B cell (primary cell): ENCODE measurements around the gene PSKH1. TPM values are rescaled to one million over a fixed set of nuclear protein-coding genes. Genes with fewer than 3 reads are reported as not detected.

Experiments
- ATAC-seq: fragments of 200-7000 bp; cut with Tn5 transposase; one replicate; pipeline ENCODE4 v1.10.0; 2021; ENCODE audit warnings: low read depth, mild to moderate bottlenecking, moderate number of reproducible peaks, moderate library complexity
- CTCF ChIA-PET: fragments of 350-600 bp; sonication (Branson Sonifier 250); formaldehyde crosslinking; loops from one replicate; lab custom pipeline; 2021; ENCODE audit warnings: antibody characterized with exemption, inconsistent platforms; lab: Charles Lee
- POLR2A ChIA-PET: fragments of 350-600 bp; sonication (Branson Sonifier 250); formaldehyde crosslinking; loops from one replicate; lab custom pipeline; 2021; ENCODE audit warnings: antibody characterized with exemption; lab: Charles Lee
- DNase-seq: peaks from one replicate; pipeline ENCODE4 v3.0.0; 2013
- H2AFZ ChIP-seq: 2 replicates; pipeline ENCODE4 v1.6.1; 2012; ENCODE audit warnings: mild to moderate bottlenecking, low read depth, low read length; ENCODE audit not compliant: insufficient read depth, poor library complexity, severe bottlenecking
- H3K27ac ChIP-seq, 2 donors: 1 replicate in 1 of 2; 2 replicates in 1 of 2; pipeline ENCODE4 v1.5.1; 2012 to 2013; ENCODE audit warnings: low read length in 2 of 2, mild to moderate bottlenecking in 2 of 2, moderate library complexity in 1 of 2
- H3K27me3 ChIP-seq, 4 experiments: fragments of 200-600 bp in 1 of 4; sonication (generic) in 1 of 4; replicated peaks in 1 of 4; 1 replicate in 2 of 4; 2 replicates in 2 of 4; pipeline versions ENCODE4 v1.6.1 to v1.7.0; 2013 to 2016; ENCODE audit warnings: low read length in 3 of 4, mild to moderate bottlenecking in 2 of 4, mixed read lengths in 1 of 4, moderate library complexity in 1 of 4; ENCODE audit not compliant: insufficient read depth in 4 of 4, control insufficient read depth in 3 of 4; ENCODE audit errors: control extremely low read depth in 1 of 4
- H3K36me3 ChIP-seq, 2 experiments: replicated peaks in 1 of 2; 1 replicate in 1 of 2; 2 replicates in 1 of 2; pipeline versions ENCODE4 v1.6.1 to v1.7.1; 2013; ENCODE audit warnings: low read length in 1 of 2; ENCODE audit not compliant: insufficient read depth in 2 of 2, control insufficient read depth in 1 of 2; ENCODE audit errors: control extremely low read depth in 1 of 2, extremely low read depth in 1 of 2
- H3K4me1 ChIP-seq, 2 donors: fragments of 200-600 bp in 1 of 2; sonication (generic) in 1 of 2; 1 replicate in 1 of 2; 2 replicates in 1 of 2; pipeline versions ENCODE4 v1.5.1 to v1.6.1; 2013 to 2017; ENCODE audit warnings: low read length in 2 of 2; ENCODE audit not compliant: control insufficient read depth in 2 of 2, insufficient read depth in 2 of 2
- H3K4me2 ChIP-seq: replicated peaks from 2 replicates; pipeline ENCODE3; 2012; ENCODE audit warnings: mild to moderate bottlenecking, low read depth, low read length; ENCODE audit not compliant: poor library complexity, severe bottlenecking
- H3K4me3 ChIP-seq, 5 experiments: fragments of 200-600 bp in 1 of 5; sonication (generic) in 1 of 5; 1 replicate in 3 of 5; 2 replicates in 2 of 5; pipeline versions ENCODE4 v1.5.1 to v1.7.0; 2011 to 2016; ENCODE audit warnings: low read length in 4 of 5, mild to moderate bottlenecking in 4 of 5, low read depth in 2 of 5, control low read depth in 1 of 5, moderate library complexity in 1 of 5; ENCODE audit not compliant: insufficient read depth in 1 of 5; ENCODE audit errors: control extremely low read depth in 1 of 5, extremely low read depth in 1 of 5
- H3K79me2 ChIP-seq: fragments of 200-600 bp; sonication (generic); one replicate; pipeline ENCODE4 v1.6.0; 2016; ENCODE audit warnings: low read length; ENCODE audit not compliant: control insufficient read depth, insufficient read depth
- H3K9ac ChIP-seq: fragments of 200-600 bp; sonication (generic); 2 replicates; pipeline ENCODE4 v1.6.1; 2017; ENCODE audit warnings: mild to moderate bottlenecking, low read length, moderate library complexity
- H3K9me3 ChIP-seq, 3 donors: one replicate each; pipeline versions ENCODE4 v1.6.1 to v1.7.1; 2013; ENCODE audit warnings: low read length in 2 of 3; ENCODE audit not compliant: control insufficient read depth in 2 of 3, insufficient read depth in 1 of 3; ENCODE audit errors: control extremely low read depth in 1 of 3
- H4K20me1 ChIP-seq: 2 replicates; pipeline ENCODE4 v1.6.0; 2012; ENCODE audit warnings: mild to moderate bottlenecking, low read length; ENCODE audit not compliant: insufficient read depth, control insufficient read depth, poor library complexity, severe bottlenecking
- H3K27ac Mint-ChIP-seq: one replicate; pipeline ENCODE4 v1.8.0; 2021; ENCODE audit warnings: mixed read lengths
- H3K27me3 Mint-ChIP-seq: one replicate; pipeline ENCODE4 v1.8.0; 2021; ENCODE audit warnings: mixed read lengths
- H3K4me1 Mint-ChIP-seq: one replicate; pipeline ENCODE4 v1.8.0; 2021; ENCODE audit warnings: mixed read lengths
- H3K4me3 Mint-ChIP-seq: one replicate; pipeline ENCODE4 v1.8.0; 2021; ENCODE audit warnings: mixed read lengths
- H3K9me3 Mint-ChIP-seq: one replicate; pipeline ENCODE4 v1.8.0; 2022; ENCODE audit warnings: mixed read lengths; ENCODE audit not compliant: insufficient read depth
- CTCF ChIP-seq: fragments of 200-600 bp; IDR thresholded peaks from one replicate; pipeline ENCODE4 v1.8.0; 2022; ENCODE audit warnings: antibody characterized with exemption, mild to moderate bottlenecking
- EZH2 ChIP-seq: IDR thresholded peaks from 2 replicates; pipeline ENCODE4 v1.6.1; 2012; ENCODE audit warnings: borderline replicate concordance, low read depth, mild to moderate bottlenecking, moderate library complexity, low read length; ENCODE audit not compliant: insufficient read depth, poor library complexity, severe bottlenecking
- WGBS: methylation state at CpG from one replicate; pipeline ENCODE4 v1.1.5; 2013; ENCODE audit warnings: missing lambda C conversion rate; ENCODE audit not compliant: insufficient coverage; 5-methylcytosine and 5-hydroxymethylcytosine counted together
- intact Hi-C: fragments of 100-400 bp; cut with micrococcal nuclease; formaldehyde crosslinking; loops from one replicate; pipeline ENCODE4 v1.10.0; 2022
- polyA plus RNA-seq: library from polyadenylated mRNA; depleted of rRNA; stranded (reverse); fragments of >200 nt; gene quantifications from 2 replicates; pipeline ENCODE4 v1.2.3, GENCODE V29; 2012
- total RNA-seq, 2 donors: library from RNA; stranded (reverse); fragments of 120-200 nt in 1 of 2; gene quantifications; 1 replicate in 1 of 2; 2 replicates in 1 of 2; pipeline versions ENCODE4 v1.2.3 to v1.2.4, GENCODE V29; 2013 to 2022

The PSKH1 gene
- total and polyA plus RNA-seq, 2 donors (not counting 1 experiment from before 2014, with no cell fraction given), result 20.1 to 29.1 TPM

GRCh38 chr16:67893743-67894399 lies 817 bp downstream of the PSKH1 start:
- ChIA-PET CTCF (interaction anchor here (1.2 to 3.0 kb wide), 5 partner anchors 10 to 333 kb away, joined by 3 to 23 read pairs (median 4); partner anchors contain the start of gene NRN1L), POLR2A (interaction anchor here (2.2 kb wide), 1 partner anchor 42 kb away, joined by 19 read pairs; the partner anchor contains the start of gene PSMB10)
- Histone ChIP-seq H2AFZ (peak overlapping the region; percentile 72), H3K4me3 (peak overlapping the region; percentile 54 to 92 (median 76)), H3K4me2 (peak overlapping the region; percentile 92), H3K79me2 (peaks cover 66% of the 10 kb centered on the region), H3K4me1 (peaks cover 16 to 18% of the 10 kb centered on the region in 2 donors), H3K27ac (peak overlapping the region; percentile 77 to 95), H3K27me3 (no peaks in the 10 kb centered on the region), H3K9me3 (no peaks in the 10 kb centered on the region), H4K20me1 (peaks cover 21% of the 10 kb centered on the region), H3K36me3 (no peaks in the 10 kb centered on the region), H3K9ac (peak overlapping the region; percentile 91)
- ATAC-seq (no peak), DNase-seq (no peak)
- Mint-ChIP-seq H3K27me3 (no peaks in the 10 kb centered on the region), H3K4me3 (peak overlapping the region; percentile 90), H3K27ac (peak overlapping the region; percentile 85), H3K9me3 (no peaks in the 10 kb centered on the region), H3K4me1 (peaks cover 31% of the 10 kb centered on the region)
- WGBS, result 32% methylated on average over 12 of the region's 14 CpGs
- no peak for TF ChIP-seq CTCF
- no peak for TF ChIP-seq EZH2
- intact Hi-C loops, result loop anchor here (1.0 to 5.0 kb wide), 7 partner anchors 22 to 190 kb away; partner anchors contain the start of genes CENPT, DDX28, DUS2 and NUTF2

GRCh38 chr16:67897231-67897630 lies 4.2 kb downstream of the PSKH1 start:
- WGBS, result 100% methylated on average over 2 of the region's 3 CpGs
- ChIA-PET POLR2A (no interaction called here), CTCF (interaction anchor here (0.5 to 2.7 kb wide), 5 partner anchors 13 to 144 kb away, joined by 3 to 25 read pairs (median 4); partner anchors contain the start of gene NRN1L)
- no peaks in the 10 kb centered on the region for H3K27me3 ChIP-seq
- H3K27me3 Mint-ChIP-seq, result no peaks in the 10 kb centered on the region
- TF ChIP-seq EZH2 (no peak), CTCF (no peak)
- H3K4me3 Mint-ChIP-seq, result no peak overlapping the region
- no peak for ATAC-seq
- H3K4me2 ChIP-seq, result no peak overlapping the region
- no peak for DNase-seq
- H3K9me3 ChIP-seq, result no peaks in the 10 kb centered on the region
- no peak overlapping the region for H2AFZ ChIP-seq
- H3K27ac Mint-ChIP-seq, result peak overlapping the region; percentile 66
- no peak overlapping the region for H3K27ac ChIP-seq
- H3K4me1 Mint-ChIP-seq, result peaks cover 31% of the 10 kb centered on the region
- peaks cover 0 to 2% of the 10 kb centered on the region in 2 experiments for H3K36me3 ChIP-seq
- no peak overlapping the region for H3K4me3 ChIP-seq
- intact Hi-C loops, result no loop called here
- H3K9me3 Mint-ChIP-seq, result no peaks in the 10 kb centered on the region
- peaks cover 15 to 18% of the 10 kb centered on the region in 2 donors for H3K4me1 ChIP-seq
- no peak overlapping the region for H3K9ac ChIP-seq
- peaks cover 94% of the 10 kb centered on the region for H3K79me2 ChIP-seq
- H4K20me1 ChIP-seq, result peaks cover 37% of the 10 kb centered on the region
